Measurements from ENCODE around the gene C17orf107.
A peak's percentile ranks its signal among the peaks of the same experiment; 100 is the strongest.
"Not testable (repeated sequence)": the region's sequence is repeated elsewhere in the genome, so short reads cannot be mapped to it uniquely, and the experiment has no call there.

Gene C17orf107

DNA sequence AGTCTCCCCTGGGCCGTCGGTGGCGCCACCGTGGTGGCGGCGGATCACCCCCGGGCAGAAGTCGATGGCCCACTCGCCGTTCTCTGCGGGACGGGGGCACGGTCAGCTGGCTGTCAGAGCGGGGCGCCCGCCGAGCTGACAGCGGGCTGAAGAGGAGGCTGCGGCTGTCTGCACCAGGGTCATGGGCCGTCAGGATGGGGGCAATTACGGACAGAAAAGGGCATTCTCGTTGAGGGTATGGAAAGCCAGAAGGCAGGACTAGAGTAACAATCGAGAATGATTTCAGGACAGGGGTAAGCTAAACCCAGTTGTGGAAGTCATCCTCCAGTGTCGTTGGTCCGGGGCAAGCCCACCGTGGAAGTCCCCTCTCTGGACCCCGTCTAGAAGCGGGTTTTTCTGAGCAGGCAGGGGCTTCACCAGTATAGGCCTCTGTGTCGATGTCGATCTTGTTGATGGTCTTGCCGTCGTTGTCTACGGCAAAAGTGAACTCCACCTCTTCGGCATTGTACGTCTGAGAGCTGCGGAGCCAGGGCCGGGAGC lies 1.8 kb downstream of the C17orf107 start:
- no peak overlapping the region for H3K4me3 ChIP-seq (ENCODE audit: low read length)
- TF ChIP-seq, protein P1, sequence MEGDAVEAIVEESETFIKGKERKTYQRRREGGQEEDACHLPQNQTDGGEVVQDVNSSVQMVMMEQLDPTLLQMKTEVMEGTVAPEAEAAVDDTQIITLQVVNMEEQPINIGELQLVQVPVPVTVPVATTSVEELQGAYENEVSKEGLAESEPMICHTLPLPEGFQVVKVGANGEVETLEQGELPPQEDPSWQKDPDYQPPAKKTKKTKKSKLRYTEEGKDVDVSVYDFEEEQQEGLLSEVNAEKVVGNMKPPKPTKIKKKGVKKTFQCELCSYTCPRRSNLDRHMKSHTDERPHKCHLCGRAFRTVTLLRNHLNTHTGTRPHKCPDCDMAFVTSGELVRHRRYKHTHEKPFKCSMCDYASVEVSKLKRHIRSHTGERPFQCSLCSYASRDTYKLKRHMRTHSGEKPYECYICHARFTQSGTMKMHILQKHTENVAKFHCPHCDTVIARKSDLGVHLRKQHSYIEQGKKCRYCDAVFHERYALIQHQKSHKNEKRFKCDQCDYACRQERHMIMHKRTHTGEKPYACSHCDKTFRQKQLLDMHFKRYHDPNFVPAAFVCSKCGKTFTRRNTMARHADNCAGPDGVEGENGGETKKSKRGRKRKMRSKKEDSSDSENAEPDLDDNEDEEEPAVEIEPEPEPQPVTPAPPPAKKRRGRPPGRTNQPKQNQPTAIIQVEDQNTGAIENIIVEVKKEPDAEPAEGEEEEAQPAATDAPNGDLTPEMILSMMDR (conservative IDR thresholded peaks at IDR 0.05; ENCODE audit: low read depth, low read length), result no peak
- DNase-seq (ENCODE audit: low read depth), result no peak

DNA sequence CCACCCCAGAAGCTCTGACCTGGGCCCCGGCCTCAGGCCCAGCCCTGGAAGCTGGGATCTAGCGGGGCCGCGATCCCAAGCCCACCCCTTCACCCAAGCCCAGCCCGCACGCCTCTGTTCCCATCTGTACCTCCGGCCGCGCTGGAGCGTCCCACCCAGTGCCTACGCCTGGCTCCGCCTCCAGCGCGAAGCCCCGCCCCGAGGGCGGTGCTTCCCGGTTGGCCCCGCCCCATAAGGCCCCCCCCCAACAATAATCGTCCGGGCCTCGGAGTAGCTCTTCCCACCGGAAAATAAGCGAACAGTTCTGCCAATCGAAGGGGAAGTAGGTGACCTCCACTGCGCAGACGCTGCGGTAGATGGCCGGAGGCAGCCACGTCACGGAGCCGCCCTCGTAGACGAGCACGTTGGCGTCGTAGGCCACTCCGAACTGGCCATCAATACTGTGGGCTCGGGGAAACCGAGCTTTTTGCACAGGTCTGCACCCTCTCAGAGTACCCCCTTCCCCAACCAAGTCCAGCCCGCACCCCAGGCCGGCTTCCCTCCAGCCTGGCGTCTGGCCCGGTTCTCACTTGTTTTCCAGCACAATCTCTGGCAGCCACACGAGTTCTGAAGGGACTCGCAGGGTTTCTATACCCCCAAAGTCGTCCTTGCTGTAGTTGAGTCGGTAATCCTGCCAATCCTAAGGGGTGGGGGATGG lies 2.5 kb downstream of the C17orf107 start:
- TF ChIP-seq, protein P1 (conservative IDR thresholded peaks at IDR 0.05; ENCODE audit: low read depth, low read length), result no peak
- H3K4me3 ChIP-seq (ENCODE audit: low read length), result no peak overlapping the region
- no peak for DNase-seq (ENCODE audit: low read depth)

DNA sequence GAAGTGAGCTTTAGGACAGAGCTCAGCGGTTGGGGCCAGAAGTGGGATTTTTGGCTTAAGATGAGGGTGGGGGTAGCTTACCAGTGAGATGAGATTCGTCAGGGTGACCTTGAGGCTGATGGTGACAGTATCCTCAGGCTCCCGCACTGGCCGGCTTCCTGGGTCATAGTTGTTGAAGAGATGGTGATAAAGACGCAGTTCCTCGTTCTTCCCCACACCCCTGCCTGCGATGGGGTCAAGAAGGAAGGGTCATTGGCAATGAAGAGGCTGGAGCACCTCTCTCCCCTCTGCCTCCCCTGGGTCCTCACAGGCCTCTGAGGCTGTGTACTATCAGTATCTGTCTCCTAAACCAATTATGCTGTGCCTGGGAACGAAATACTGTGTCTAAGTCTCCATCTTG lies 3.2 kb downstream of the C17orf107 start:
- DNase-seq (ENCODE audit: low read depth), result no peak
- TF ChIP-seq, protein P1 (conservative IDR thresholded peaks at IDR 0.05; ENCODE audit: low read depth, low read length), result no peak
- no peak overlapping the region for H3K4me3 ChIP-seq (ENCODE audit: low read length)

DNA sequence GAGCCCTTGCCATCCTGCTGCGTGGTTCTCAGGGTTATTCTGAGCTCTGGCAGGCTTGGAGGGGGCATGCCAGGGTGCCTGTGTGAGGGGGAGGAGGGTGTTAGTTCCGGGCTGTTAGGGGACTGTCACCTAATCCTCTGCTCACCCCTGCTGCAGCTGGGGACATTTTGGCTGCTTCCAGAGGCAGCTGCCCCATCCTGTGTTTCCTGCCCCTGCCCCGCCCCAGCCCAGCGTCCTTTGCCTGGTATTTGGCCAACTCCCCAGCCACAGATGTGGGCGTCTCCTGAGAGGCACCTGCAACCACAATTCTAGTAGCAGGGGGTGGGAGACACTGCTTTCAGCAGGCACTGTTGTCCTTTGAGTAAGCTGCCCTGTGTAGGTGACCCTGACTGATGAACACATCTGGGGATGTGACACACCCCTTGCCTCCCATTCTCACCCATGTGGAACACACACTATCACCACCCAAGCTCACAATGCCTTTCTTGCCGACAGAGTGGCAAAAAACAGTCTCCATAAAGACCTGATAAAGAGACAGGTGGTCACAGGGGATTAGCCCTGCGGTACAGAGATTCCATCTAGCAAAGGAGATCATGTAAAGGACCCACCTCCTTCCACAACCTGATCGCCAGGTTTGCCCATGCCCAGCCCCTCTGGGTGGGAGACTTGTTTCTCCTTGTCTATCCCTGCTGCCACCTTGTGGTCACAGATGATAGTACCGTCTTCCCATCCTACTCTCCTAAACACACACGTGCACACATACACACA lies 3.9 kb downstream of the C17orf107 start, which contains the start of gene CHRNE:
Gene CHRNE, minus strand, starts transcription at position 48 of the 768 bp plus-strand sequence. Its CDS starts 35 bp downstream, at position 13.
- DNase-seq (ENCODE audit: low read depth), result no peak
- TF ChIP-seq, protein P1 (conservative IDR thresholded peaks at IDR 0.05; ENCODE audit: low read depth, low read length), result peak; percentile 84
- no peak within 1 kb of the TSS for H3K4me3 ChIP-seq (ENCODE audit: low read length)

DNA sequence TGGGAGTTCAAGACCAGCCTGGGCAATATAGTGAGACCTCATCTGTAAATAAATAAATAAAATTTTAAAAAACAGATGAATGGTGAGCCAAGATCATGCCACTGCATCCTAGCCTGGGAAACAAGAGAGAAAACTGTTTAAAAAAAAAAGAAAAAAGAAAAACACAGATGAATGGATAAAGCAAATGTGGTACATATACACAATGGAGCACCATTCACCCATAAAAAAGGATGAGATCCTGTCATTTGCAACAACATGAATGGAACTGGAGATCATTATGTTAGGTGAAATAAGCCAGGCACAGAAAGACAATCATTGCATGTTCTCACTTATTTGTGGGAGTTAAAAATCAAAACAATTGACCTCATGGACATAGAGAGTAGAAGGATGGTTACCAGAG lies 7.3 kb downstream of the C17orf107 start:
- DNase-seq (ENCODE audit: low read depth); H3K4me3 ChIP-seq (ENCODE audit: low read length): not testable (repeated sequence)

DNA sequence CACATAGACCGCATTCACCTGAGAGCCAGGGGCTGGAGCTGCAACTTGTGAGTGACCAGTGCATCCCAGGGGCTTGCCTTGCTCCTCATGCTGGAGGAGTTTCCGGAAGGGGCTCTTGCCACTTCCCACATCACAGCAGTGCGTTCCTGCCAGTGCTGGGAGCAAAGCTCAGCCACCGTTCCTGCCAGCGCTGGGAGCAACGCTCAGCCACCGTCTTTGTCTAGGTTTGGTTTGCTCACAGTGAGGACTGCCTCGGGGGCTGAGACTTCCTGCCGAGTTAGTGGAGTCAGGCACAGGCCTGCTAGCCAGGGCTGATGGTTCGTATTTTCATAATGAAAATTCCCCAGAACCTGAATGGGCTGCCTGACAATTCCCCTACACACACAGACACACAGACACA lies 9.0 kb downstream of the C17orf107 start:
- TF ChIP-seq, protein P1 (conservative IDR thresholded peaks at IDR 0.05; ENCODE audit: low read depth, low read length), result no peak
- DNase-seq (ENCODE audit: low read depth), result no peak
- H3K4me3 ChIP-seq (ENCODE audit: low read length), result no peak overlapping the region

DNA sequence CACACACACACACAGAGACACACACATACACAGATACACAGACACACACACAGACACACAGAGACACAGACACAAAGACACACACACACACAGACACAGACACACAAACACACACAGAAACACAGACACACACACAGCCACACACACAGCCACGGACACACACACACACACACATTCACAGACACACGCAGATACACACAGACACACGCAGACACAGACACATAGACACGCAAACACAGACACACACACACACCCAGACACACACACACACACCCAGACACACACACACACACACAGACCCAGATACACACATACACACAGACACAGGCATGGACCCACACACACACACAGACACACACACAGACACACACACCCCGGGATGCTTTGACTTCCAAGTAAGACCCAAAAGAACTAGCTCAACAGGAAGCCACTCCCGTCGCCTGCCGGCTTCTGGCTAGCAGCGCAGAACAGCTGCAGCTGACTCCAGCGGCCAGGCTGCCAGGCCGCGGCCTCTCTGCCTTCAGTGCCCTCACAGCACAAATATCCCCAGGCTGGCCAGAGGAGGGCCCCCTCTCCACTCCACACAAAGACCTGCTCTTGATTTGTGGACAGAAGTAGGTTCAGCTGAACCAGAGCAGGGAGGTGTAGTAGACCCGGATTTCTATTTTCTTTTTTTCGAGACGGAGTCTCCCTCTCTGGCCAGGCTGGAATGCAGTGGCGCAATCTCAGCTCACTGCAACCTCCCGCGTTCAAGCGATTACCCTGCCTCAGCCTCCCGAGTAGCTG lies 9.6 kb downstream of the C17orf107 start:
- TF ChIP-seq, protein P1 (conservative IDR thresholded peaks at IDR 0.05; ENCODE audit: low read depth, low read length), result peak; percentile 87
- no peak overlapping the region for H3K4me3 ChIP-seq (ENCODE audit: low read length)
- peak; percentile 62 for DNase-seq (ENCODE audit: low read depth)
